22Rv1 (cell line): Measurements from ENCODE around the gene AXIN2.

Experiments used
- H3K27ac ChIP-seq: fragments of 450-650 bp; 2 replicates; pipeline ENCODE4 v1.5.1; 2017
- ZFX ChIP-seq: fragments of 450-650 bp; IDR thresholded peaks from 2 replicates; pipeline ENCODE4 v1.6.1; 2017; ENCODE audit warnings: antibody characterized with exemption, borderline replicate concordance
- TF ChIP-seq, protein P1 (sequence below): fragments of 450-650 bp; IDR thresholded peaks from 2 replicates; pipeline ENCODE4 v1.5.1; 2017; ENCODE audit warnings: mild to moderate bottlenecking

AXIN2 gene

DNA sequence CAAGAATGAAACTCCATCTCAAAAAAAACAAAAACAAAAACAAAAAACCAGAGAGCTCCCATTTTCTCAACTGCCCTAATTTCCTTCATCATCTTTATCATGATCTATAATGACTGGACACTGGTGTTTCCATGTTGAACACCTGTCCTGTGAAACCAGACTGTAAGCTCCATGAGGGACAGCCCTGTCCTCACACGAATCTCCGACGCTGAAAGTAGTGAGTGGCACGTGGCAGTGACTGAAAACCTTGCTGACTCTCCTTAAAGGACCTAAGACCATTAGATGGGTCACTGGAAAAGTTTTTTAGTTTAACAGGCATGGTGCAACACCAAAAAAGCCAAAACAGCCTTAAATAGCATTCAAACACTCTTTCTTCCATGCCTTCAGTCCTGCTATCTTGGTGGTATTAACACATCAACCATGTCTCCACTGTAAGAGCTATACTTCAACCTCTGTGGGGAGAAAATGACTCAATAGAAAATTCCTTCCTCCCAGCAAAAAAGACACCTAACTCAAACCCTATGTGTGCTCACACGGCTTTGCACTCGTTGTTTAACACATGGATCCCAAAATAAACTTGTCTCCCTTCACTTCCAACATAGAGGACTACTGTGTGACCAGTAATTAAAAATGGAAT, 8.3 kb downstream of the AXIN2 start:
- no peak for TF ChIP-seq ZFX
- TF ChIP-seq, protein P1, sequence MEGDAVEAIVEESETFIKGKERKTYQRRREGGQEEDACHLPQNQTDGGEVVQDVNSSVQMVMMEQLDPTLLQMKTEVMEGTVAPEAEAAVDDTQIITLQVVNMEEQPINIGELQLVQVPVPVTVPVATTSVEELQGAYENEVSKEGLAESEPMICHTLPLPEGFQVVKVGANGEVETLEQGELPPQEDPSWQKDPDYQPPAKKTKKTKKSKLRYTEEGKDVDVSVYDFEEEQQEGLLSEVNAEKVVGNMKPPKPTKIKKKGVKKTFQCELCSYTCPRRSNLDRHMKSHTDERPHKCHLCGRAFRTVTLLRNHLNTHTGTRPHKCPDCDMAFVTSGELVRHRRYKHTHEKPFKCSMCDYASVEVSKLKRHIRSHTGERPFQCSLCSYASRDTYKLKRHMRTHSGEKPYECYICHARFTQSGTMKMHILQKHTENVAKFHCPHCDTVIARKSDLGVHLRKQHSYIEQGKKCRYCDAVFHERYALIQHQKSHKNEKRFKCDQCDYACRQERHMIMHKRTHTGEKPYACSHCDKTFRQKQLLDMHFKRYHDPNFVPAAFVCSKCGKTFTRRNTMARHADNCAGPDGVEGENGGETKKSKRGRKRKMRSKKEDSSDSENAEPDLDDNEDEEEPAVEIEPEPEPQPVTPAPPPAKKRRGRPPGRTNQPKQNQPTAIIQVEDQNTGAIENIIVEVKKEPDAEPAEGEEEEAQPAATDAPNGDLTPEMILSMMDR, result no peak
- no peak overlapping the region for H3K27ac ChIP-seq

DNA sequence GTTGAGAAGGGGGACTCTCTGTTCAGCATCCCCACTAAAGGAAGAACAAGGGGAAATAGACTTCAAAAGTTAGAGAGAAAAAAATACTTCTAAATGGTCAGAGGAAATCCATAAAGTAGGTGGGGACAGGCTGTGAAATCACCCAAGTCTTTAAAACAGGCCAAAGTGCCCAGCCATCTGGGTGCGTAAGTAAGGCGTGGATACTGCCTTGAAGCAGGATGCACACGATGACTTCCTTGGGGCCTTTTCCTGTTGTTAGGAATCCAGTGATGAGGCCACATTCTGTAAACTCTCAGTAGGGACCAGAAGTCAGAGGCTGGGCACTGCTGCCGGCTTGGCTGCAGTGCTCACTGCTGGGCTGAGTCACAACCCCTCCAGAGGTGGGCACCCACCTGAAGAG, 9.2 kb downstream of the AXIN2 start:
- H3K27ac ChIP-seq, result no peak overlapping the region
- TF ChIP-seq, protein P1, result no peak
- no peak for TF ChIP-seq ZFX

DNA sequence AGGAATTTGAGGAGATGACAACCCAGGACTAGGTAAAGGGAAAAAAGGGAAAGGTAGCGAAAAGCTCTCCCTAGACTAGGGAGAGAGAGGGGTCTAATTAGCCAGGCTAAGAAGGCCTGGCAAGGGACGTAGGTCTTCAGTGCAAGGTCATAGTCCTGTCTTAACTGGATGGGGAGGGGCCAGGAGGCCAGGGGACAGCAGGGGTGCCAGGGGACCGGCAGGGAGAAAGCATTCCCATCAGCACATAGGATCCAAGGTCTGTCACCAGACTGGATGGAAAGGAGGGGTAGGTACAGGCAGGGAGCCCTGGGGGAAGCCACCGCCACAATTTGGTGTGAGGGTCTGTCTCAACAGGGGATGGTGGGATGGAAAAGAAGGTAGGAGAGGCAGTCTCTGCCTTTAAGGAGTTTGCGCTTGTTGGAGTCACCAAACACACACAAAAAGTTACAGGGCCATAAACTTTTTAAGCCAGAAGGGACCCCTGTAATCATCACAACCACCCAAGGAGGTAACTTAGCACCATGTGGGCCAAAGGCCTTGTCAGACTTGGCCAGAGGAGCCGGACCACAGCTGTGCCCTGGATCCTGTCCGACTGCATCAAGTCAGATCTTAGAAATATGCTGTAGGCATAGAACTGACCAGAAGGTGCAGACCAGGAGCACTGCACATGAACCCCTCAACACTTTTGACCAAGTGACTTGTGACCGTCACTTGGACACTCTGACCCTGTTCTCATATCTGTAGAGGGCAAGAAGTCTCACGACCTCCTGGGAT, 10.0 kb downstream of the AXIN2 start:
- TF ChIP-seq, protein P1, result no peak
- TF ChIP-seq ZFX, result no peak
- no peak overlapping the region for H3K27ac ChIP-seq

DNA sequence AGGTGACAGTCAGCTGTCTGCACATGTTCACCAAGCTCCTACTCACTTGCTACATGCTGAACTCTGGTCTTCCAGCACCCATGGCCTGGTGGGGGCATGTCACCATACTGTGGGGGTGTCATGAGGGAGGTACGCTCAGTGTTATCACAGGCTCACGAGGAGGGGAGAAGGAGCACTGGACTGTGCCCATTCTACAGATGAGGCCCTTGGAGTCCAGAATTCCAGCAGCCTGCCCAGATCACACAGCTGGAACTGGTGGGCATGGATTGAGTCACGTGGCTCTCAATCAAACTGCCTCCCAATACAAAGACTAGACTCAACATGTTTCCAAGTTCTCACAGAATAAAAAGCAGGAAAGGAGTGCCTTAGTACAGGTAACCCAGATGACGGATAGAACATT, 10.7 kb downstream of the AXIN2 start:
- H3K27ac ChIP-seq, result no peak overlapping the region
- TF ChIP-seq ZFX, result no peak
- TF ChIP-seq, protein P1, result no peak

DNA sequence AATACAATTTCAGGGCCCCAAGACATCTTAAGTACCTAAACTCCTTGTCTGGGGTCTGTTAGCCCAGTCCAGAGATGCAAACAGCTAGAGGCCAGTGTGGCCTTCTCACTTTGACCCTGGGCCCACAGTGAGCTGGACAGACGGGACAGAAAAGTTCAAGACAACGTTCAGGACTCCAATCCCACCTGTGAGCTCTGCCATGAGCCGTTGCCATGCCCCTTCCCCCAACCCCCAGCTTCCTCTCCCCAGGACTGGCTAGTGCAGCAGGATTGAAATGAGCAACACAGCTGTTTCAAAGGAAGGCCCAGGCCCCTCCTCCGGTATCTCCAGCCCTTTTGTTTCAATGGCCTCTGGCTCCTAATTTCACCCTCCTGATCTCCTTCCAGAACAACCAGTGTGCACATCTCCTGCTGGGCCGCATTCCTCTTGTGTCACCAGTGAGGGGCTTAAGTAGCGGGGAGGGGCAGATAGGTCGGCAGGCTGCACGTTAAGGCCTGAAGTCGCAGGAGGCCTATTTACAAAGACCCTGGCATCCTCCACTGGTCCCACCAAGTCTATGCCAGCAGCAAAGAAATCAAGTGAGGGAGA, 11.3 kb downstream of the AXIN2 start:
- H3K27ac ChIP-seq, result no peak overlapping the region
- no peak for TF ChIP-seq ZFX
- TF ChIP-seq, protein P1, result no peak

DNA sequence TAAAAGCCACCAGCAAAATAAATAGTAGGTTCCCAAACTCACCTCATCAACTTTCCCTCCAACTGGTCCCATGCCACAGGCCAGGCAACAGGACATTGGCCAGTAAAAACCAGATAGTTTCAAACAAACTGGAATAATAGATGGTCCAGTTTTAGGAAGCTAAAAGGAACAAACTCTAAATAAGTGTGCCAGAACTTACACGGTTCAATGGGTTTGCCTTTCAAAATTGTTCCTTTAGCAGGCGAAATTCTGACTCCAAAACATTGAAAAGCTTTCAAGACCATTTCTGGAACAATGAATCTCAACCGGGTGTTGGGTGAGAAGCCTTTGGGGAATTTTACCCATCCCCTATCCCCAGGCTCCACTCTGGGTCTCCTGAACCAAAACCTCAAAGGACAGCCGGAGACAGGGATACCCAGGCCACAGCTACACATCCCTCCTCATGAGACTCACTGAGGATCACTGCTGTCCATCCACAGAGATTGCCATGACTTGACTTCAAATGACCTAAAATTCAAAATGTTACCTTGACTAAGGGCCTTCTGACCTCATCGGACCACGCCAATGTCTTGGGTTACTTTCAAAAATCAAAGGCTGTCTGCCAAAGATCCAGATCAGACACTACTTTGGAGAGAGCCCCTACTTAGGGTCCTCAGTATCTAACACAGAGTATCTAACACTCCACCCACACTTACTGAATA, 13.0 kb downstream of the AXIN2 start:
- TF ChIP-seq, protein P1, result no peak
- TF ChIP-seq ZFX, result no peak

More for the DNA sequence above, 13.0 kb downstream of the AXIN2 start:
- H3K27ac ChIP-seq, result no peak overlapping the region
